ENCODE results near the gene PLPP4.

The PLPP4 gene

GRCh38 chr10:120606051-120606764, 149.2 kb downstream of the PLPP4 start:
- in situ Hi-C loops (cut with HindIII; ENCODE audit: low sequenced_read_pairs): loop anchor here (5.0 kb wide), 1 partner anchor 34 kb away; no protein-coding TSS in a partner anchor

GRCh38 chr10:120607016-120607709, 150.1 kb downstream of the PLPP4 start:
- in situ Hi-C loops (cut with HindIII; ENCODE audit: low sequenced_read_pairs): loop anchor here (5.0 kb wide), 1 partner anchor 35 kb away; no protein-coding TSS in a partner anchor

- in situ Hi-C loops (cut with HindIII; ENCODE audit: low sequenced_read_pairs): loop anchor here (5.0 kb wide), 1 partner anchor 36 kb away; no protein-coding TSS in a partner anchor
Measured at GRCh38 chr10:120607710-120608703, 151.0 kb downstream of the PLPP4 start.

- in situ Hi-C loops (cut with HindIII; ENCODE audit: low sequenced_read_pairs): loop anchor here (5.0 kb wide), 1 partner anchor 37 kb away; no protein-coding TSS in a partner anchor
Measured at GRCh38 chr10:120609006-120609405, 152.0 kb downstream of the PLPP4 start.

GRCh38 chr10:120610791-120611190, 153.8 kb downstream of the PLPP4 start:
- in situ Hi-C loops (cut with HindIII; ENCODE audit: low sequenced_read_pairs): no loop called here

- in situ Hi-C loops (cut with HindIII; ENCODE audit: low sequenced_read_pairs): no loop called here
Measured at GRCh38 chr10:120612756-120613155, 155.7 kb downstream of the PLPP4 start.

GRCh38 chr10:120613180-120613579, 156.2 kb downstream of the PLPP4 start:
- in situ Hi-C loops (cut with HindIII; ENCODE audit: low sequenced_read_pairs): no loop called here

- in situ Hi-C loops (cut with HindIII; ENCODE audit: low sequenced_read_pairs): no loop called here
Measured at GRCh38 chr10:120614680-120615079, 157.7 kb downstream of the PLPP4 start.

- in situ Hi-C loops (cut with HindIII; ENCODE audit: low sequenced_read_pairs): no loop called here
Measured at GRCh38 chr10:120616311-120616911, 159.4 kb downstream of the PLPP4 start.

- in situ Hi-C loops (cut with HindIII; ENCODE audit: low sequenced_read_pairs): no loop called here
Measured at GRCh38 chr10:120628197-120628596, 171.2 kb downstream of the PLPP4 start.

- in situ Hi-C loops (cut with HindIII; ENCODE audit: low sequenced_read_pairs): no loop called here
Measured at GRCh38 chr10:120630266-120630665, 173.2 kb downstream of the PLPP4 start.

GRCh38 chr10:120632047-120632446, 175.0 kb downstream of the PLPP4 start:
- in situ Hi-C loops (cut with HindIII; ENCODE audit: low sequenced_read_pairs): no loop called here

- in situ Hi-C loops (cut with HindIII; ENCODE audit: low sequenced_read_pairs): no loop called here
Measured at GRCh38 chr10:120632942-120633341, 175.9 kb downstream of the PLPP4 start.

GRCh38 chr10:120634659-120635058, 177.6 kb downstream of the PLPP4 start:
- in situ Hi-C loops (cut with HindIII; ENCODE audit: low sequenced_read_pairs): no loop called here

Data from DLD1 (cell line).